ENCODE data around the gene MAPT. TPM values are rescaled to one million over a fixed set of nuclear protein-coding genes. Genes with fewer than 3 reads are reported as not detected.

Gene MAPT
- total and polyA plus RNA-seq, 2 of the 4 experiments (the other 2 are of a cell fraction) = 0.18 to 0.19 TPM

DNA sequence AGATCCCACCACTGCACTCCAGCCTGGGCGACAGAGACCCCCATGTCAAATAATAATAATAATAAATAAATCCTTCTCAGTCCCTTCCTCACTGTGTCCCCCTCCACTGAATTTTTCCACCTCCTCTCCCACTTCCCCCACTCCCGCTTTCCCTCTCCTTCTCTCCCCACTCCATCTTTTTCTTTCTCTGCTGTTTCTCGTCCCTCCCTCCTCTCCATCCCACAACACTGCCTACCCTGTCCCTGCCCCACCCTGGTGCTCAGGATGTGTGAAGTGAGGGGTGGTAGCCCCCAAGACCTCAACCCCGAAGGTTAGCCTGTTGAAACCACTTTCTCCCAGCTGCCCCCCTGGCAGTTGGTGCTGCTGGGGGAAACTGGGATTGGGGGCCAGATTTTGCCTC lies 70.3 kb downstream of the MAPT start:
- WGBS, 2 experiments (ENCODE audit: extremely low coverage in 2 of 2, insufficient read length in 1 of 2) = 100% methylated on average over 1 of the region's 4 CpGs; no CpG with 5 or more reads in 1 of the 2 experiments

More for the DNA sequence above, 70.3 kb downstream of the MAPT start:
- Histone ChIP-seq H4K8ac (ENCODE audit: low read depth in 2 of 2, low read length in 2 of 2) (no peak overlapping the region), H3K14ac (replicated peaks; ENCODE audit: low read depth, low read length) (no peak overlapping the region), H2BK5ac (ENCODE audit: low read depth, low read length, poor library complexity, severe bottlenecking) (no peak overlapping the region), H4K91ac (ENCODE audit: insufficient read depth, low read depth, low read length) (no peak overlapping the region), H3K56ac (ENCODE audit: extremely low read depth, insufficient read depth, low read length) (no peak overlapping the region), H3K9me3 (ENCODE audit: control insufficient read depth, insufficient read depth, low read length) (no peaks in the 10 kb centered on the region), H3K4me2 (ENCODE audit: low read depth, low read length) (no peak overlapping the region), H2AFZ (replicated peaks; ENCODE audit: low read length, poor library complexity) (no peak overlapping the region), H3K36me3 (ENCODE audit: control insufficient read depth, insufficient read depth, low read length) (no peaks in the 10 kb centered on the region), H4K20me1 (ENCODE audit: insufficient read depth, low read length) (no peaks in the 10 kb centered on the region), H3K23ac (ENCODE audit: low read depth, low read length) (no peak overlapping the region), H3K4ac (ENCODE audit: low read depth, low read length) (no peak overlapping the region), H2BK15ac (ENCODE audit: low read depth, low read length) (no peak overlapping the region), H3K4me1 (ENCODE audit: control insufficient read depth, insufficient read depth, low read length) (no peaks in the 10 kb centered on the region), H3K9ac (ENCODE audit: low read depth, low read length) (no peak overlapping the region), H3K27ac (ENCODE audit: insufficient read depth, low read length) (no peak overlapping the region), H3K4me3 (ENCODE audit: insufficient read depth, low read depth, low read length) (no peak overlapping the region), H3K27me3 (ENCODE audit: control insufficient read depth, insufficient read depth, low read length) (peaks cover 43% of the 10 kb centered on the region), H3K9me1 (ENCODE audit: insufficient read depth, low read length) (no peaks in the 10 kb centered on the region), H4K5ac (ENCODE audit: low read depth, low read length) (no peak overlapping the region), H2BK20ac (ENCODE audit: low read depth, low read length) (no peak overlapping the region), H3K79me1 (ENCODE audit: low read depth in 1 of 2, low read length in 2 of 2) (no peaks in the 10 kb centered on the region), H2BK120ac (ENCODE audit: low read depth, low read length) (no peak overlapping the region), H2AK5ac (ENCODE audit: low read depth, low read length) (no peak overlapping the region), H3K18ac (ENCODE audit: low read depth, low read length) (no peak overlapping the region), H2AK9ac (replicated peaks; ENCODE audit: low read depth, low read length, poor library complexity) (no peak overlapping the region)
- in situ Hi-C loops (cut with MboI; ENCODE audit: low sequenced_read_pairs) = no loop called here
- POLR2A ChIA-PET (ENCODE audit: unreplicated experiment) = no interaction called here
- no peak for DNase-seq
- CTCF ChIA-PET = no interaction called here
- no peak for ATAC-seq (ENCODE audit: low read depth)
- TF ChIP-seq RCOR1 (IDR thresholded peaks at IDR 0.05; ENCODE audit: insufficient replicate concordance, low read length) = no peak
- TF ChIP-seq SMC3 (IDR thresholded peaks at IDR 0.05; ENCODE audit: low read depth, low read length) = no peak
- no peak for TF ChIP-seq BHLHE40 (IDR thresholded peaks at IDR 0.05; ENCODE audit: low read depth, low read length)
- TF ChIP-seq, protein P1, sequence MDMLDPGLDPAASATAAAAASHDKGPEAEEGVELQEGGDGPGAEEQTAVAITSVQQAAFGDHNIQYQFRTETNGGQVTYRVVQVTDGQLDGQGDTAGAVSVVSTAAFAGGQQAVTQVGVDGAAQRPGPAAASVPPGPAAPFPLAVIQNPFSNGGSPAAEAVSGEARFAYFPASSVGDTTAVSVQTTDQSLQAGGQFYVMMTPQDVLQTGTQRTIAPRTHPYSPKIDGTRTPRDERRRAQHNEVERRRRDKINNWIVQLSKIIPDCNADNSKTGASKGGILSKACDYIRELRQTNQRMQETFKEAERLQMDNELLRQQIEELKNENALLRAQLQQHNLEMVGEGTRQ (IDR thresholded peaks at IDR 0.05; ENCODE audit: low read depth, low read length) = no peak
- no peak for TF ChIP-seq POLR2A (IDR thresholded peaks at IDR 0.05; ENCODE audit: low read depth, low read length)
- TF ChIP-seq MAZ (IDR thresholded peaks at IDR 0.05; ENCODE audit: borderline replicate concordance, low read depth, low read length) = no peak
- TF ChIP-seq RFX5 (IDR thresholded peaks at IDR 0.05; ENCODE audit: low read depth, low read length) = no peak
- no peak for TF ChIP-seq MAFK (IDR thresholded peaks at IDR 0.05; ENCODE audit: low read depth, low read length)
- TF ChIP-seq MXI1 (IDR thresholded peaks at IDR 0.05; ENCODE audit: borderline replicate concordance, low read depth, low read length) = no peak
- TF ChIP-seq CTCF (conservative IDR thresholded peaks at IDR 0.05; ENCODE audit: low read depth, low read length) = no peak
- TF ChIP-seq FOS (IDR thresholded peaks at IDR 0.05; ENCODE audit: low read depth, low read length) = no peak
- no peak for TF ChIP-seq RAD21 (IDR thresholded peaks at IDR 0.05; ENCODE audit: low read length)
- TF ChIP-seq, protein P2, sequence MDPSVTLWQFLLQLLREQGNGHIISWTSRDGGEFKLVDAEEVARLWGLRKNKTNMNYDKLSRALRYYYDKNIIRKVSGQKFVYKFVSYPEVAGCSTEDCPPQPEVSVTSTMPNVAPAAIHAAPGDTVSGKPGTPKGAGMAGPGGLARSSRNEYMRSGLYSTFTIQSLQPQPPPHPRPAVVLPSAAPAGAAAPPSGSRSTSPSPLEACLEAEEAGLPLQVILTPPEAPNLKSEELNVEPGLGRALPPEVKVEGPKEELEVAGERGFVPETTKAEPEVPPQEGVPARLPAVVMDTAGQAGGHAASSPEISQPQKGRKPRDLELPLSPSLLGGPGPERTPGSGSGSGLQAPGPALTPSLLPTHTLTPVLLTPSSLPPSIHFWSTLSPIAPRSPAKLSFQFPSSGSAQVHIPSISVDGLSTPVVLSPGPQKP (IDR thresholded peaks at IDR 0.05; ENCODE audit: borderline replicate concordance, low read depth, low read length) = no peak
- TF ChIP-seq CHD1 (IDR thresholded peaks at IDR 0.05; ENCODE audit: low read depth, low read length) = no peak
- no peak for TF ChIP-seq NFE2L2 (IDR thresholded peaks at IDR 0.05; ENCODE audit: low read depth, low read length)
- dilution Hi-C loops (cut with HindIII; ENCODE audit: low sequenced_read_pairs, unreplicated experiment) = no loop called here
- no TSS peak for BruUV-seq (replicated peaks)
- intact Hi-C loops (cut with micrococcal nuclease) = no loop called here

All from IMR-90 (cell line).